Trophoblast cell (in vitro differentiated cells and primary cell): ENCODE results near the gene SMYD3.

ENCODE experiments used
- DNase-seq, 2 donors: peaks; one replicate each; pipeline ENCODE4 v3.0.0-alpha.2; 2016
- H2AFZ ChIP-seq: 2 replicates; pipeline ENCODE4 v1.6.1; 2013; ENCODE audit warnings: low read length, moderate library complexity, mild to moderate bottlenecking; ENCODE audit not compliant: insufficient read depth, poor library complexity
- H2AK5ac ChIP-seq: 2 replicates; pipeline ENCODE4 v1.6.1; 2013; ENCODE audit warnings: mild to moderate bottlenecking, low read length
- H2BK120ac ChIP-seq: 2 replicates; pipeline ENCODE4 v1.6.1; 2013; ENCODE audit warnings: low read length, mild to moderate bottlenecking, moderate library complexity; ENCODE audit not compliant: insufficient read depth, poor library complexity
- H2BK12ac ChIP-seq: 2 replicates; pipeline ENCODE4 v1.6.1; 2013; ENCODE audit warnings: mild to moderate bottlenecking, low read length, moderate library complexity
- H2BK5ac ChIP-seq: 2 replicates; pipeline ENCODE4 v1.6.1; 2013; ENCODE audit warnings: low read length, low read depth, moderate library complexity, mild to moderate bottlenecking; ENCODE audit not compliant: poor library complexity
- H3K14ac ChIP-seq: 2 replicates; pipeline ENCODE4 v1.6.1; 2013; ENCODE audit warnings: mild to moderate bottlenecking, low read length
- H3K18ac ChIP-seq: 2 replicates; pipeline ENCODE4 v1.6.1; 2013; ENCODE audit warnings: mild to moderate bottlenecking, low read length
- H3K23ac ChIP-seq: 2 replicates; pipeline ENCODE4 v1.6.1; 2013; ENCODE audit warnings: low read length
- H3K27ac ChIP-seq: 2 replicates; pipeline ENCODE4 v1.5.1; 2013; ENCODE audit warnings: low read depth, mild to moderate bottlenecking, inconsistent platforms, low read length, moderate library complexity
- H3K27me3 ChIP-seq: 2 replicates; pipeline ENCODE4 v1.6.1; 2013; ENCODE audit warnings: inconsistent platforms, mild to moderate bottlenecking, low read length, moderate library complexity; ENCODE audit not compliant: insufficient read depth
- H3K36me3 ChIP-seq, 2 experiments: 1 replicate in 1 of 2; 2 replicates in 1 of 2; pipeline ENCODE4 v1.6.1; 2013; ENCODE audit warnings: low read length in 2 of 2, mild to moderate bottlenecking in 2 of 2, moderate library complexity in 1 of 2; ENCODE audit not compliant: insufficient read depth in 2 of 2, control insufficient read depth in 1 of 2
- H3K4ac ChIP-seq: 2 replicates; pipeline ENCODE4 v1.6.1; 2013; ENCODE audit warnings: low read depth, mild to moderate bottlenecking, low read length, moderate library complexity
- H3K4me1 ChIP-seq, 2 experiments: 1 replicate in 1 of 2; 2 replicates in 1 of 2; pipeline ENCODE4 v1.6.1; 2013; ENCODE audit warnings: low read length in 2 of 2, mild to moderate bottlenecking in 2 of 2, moderate library complexity in 1 of 2; ENCODE audit not compliant: insufficient read depth in 2 of 2, control insufficient read depth in 1 of 2
- H3K4me2 ChIP-seq: 2 replicates; pipeline ENCODE4 v1.6.1; 2013; ENCODE audit warnings: inconsistent platforms, mild to moderate bottlenecking, low read length, moderate library complexity
- H3K4me3 ChIP-seq: 2 replicates; pipeline ENCODE4 v1.5.1; 2013; ENCODE audit warnings: mild to moderate bottlenecking, low read depth, low read length, inconsistent platforms
- H3K79me1 ChIP-seq: one replicate; pipeline ENCODE4 v1.6.1; 2013; ENCODE audit warnings: low read length
- H3K79me2 ChIP-seq: 2 replicates; pipeline ENCODE4 v1.6.1; 2013; ENCODE audit warnings: low read length, mild to moderate bottlenecking; ENCODE audit not compliant: control insufficient read depth, insufficient read depth, poor library complexity
- H3K9ac ChIP-seq: 2 replicates; pipeline ENCODE4 v1.6.1; 2013; ENCODE audit warnings: mild to moderate bottlenecking, low read length
- H3K9me3 ChIP-seq: 2 replicates; pipeline ENCODE4 v1.6.1; 2013; ENCODE audit warnings: low read depth, mild to moderate bottlenecking, control low read depth, inconsistent platforms, low read length; ENCODE audit not compliant: insufficient read depth
- H4K12ac ChIP-seq: 2 replicates; pipeline ENCODE4 v1.6.1; 2013; ENCODE audit warnings: low read depth, mild to moderate bottlenecking, low read length, moderate library complexity
- H4K8ac ChIP-seq: 2 replicates; pipeline ENCODE4 v1.6.1; 2013; ENCODE audit warnings: low read depth, mild to moderate bottlenecking, low read length, moderate library complexity
- H4K91ac ChIP-seq: one replicate; pipeline ENCODE4 v1.6.1; 2013; ENCODE audit warnings: low read depth, mild to moderate bottlenecking, low read length, moderate library complexity
- WGBS: extraction: QIAGEN DNeasy Blood & Tissue Kit; methylation state at CpG from one replicate; pipeline ENCODE4 v1.1.7; 2013; ENCODE audit warnings: missing lambda C conversion rate; ENCODE audit not compliant: insufficient read length, insufficient coverage; ENCODE audit errors: extremely low coverage; 5-methylcytosine and 5-hydroxymethylcytosine counted together

SMYD3 gene

GRCh38 chr1:245749053-245749452 is 758.0 kb downstream of the SMYD3 start:
- Histone ChIP-seq H4K8ac (no peak overlapping the region), H4K91ac (no peak overlapping the region), H3K27me3 (no peaks in the 10 kb centered on the region), H3K18ac (no peak overlapping the region), H3K14ac (no peak overlapping the region), H3K9me3 (no peaks in the 10 kb centered on the region), H3K4me3 (no peak overlapping the region), H3K9ac (no peak overlapping the region), H4K12ac (no peak overlapping the region), H2AK5ac (no peak overlapping the region), H3K79me1 (peaks cover 21% of the 10 kb centered on the region), H3K4me2 (no peak overlapping the region), H2BK120ac (peak overlapping the region; percentile 18), H2BK5ac (no peak overlapping the region), H2AFZ (no peak overlapping the region), H2BK12ac (no peak overlapping the region), H3K36me3 (no peaks in the 10 kb centered on the region), H3K4ac (no peak overlapping the region), H3K27ac (no peak overlapping the region), H3K23ac (no peak overlapping the region), H3K4me1 (peaks cover 22 to 23% of the 10 kb centered on the region in 2 experiments), H3K79me2 (peaks cover 4% of the 10 kb centered on the region)
- DNase-seq, result no peak
- WGBS, result no CpG with 5 or more reads among the region's 3 CpGs

GRCh38 chr1:245748646-245749045 is 758.4 kb downstream of the SMYD3 start:
- no peak overlapping the region for H2AFZ ChIP-seq
- DNase-seq, result peak in 1 of 2 donors; percentile 17
- H3K9ac ChIP-seq, result no peak overlapping the region
- no peak overlapping the region for H4K91ac ChIP-seq
- H2BK120ac ChIP-seq, result no peak overlapping the region
- no peak overlapping the region for H2BK5ac ChIP-seq
- H3K23ac ChIP-seq, result no peak overlapping the region
- no CpG with 5 or more reads among the region's 3 CpGs for WGBS
- no peak overlapping the region for H2AK5ac ChIP-seq
- no peak overlapping the region for H3K4ac ChIP-seq
- H3K79me1 ChIP-seq, result peaks cover 21% of the 10 kb centered on the region
- no peak overlapping the region for H3K18ac ChIP-seq
- no peak overlapping the region for H3K4me3 ChIP-seq
- no peak overlapping the region for H4K12ac ChIP-seq
- no peak overlapping the region for H2BK12ac ChIP-seq
- no peaks in the 10 kb centered on the region for H3K36me3 ChIP-seq
- no peaks in the 10 kb centered on the region for H3K9me3 ChIP-seq
- H4K8ac ChIP-seq, result no peak overlapping the region
- peaks cover 4% of the 10 kb centered on the region for H3K79me2 ChIP-seq
- no peak overlapping the region for H3K14ac ChIP-seq
- no peak overlapping the region for H3K4me2 ChIP-seq
- H3K27ac ChIP-seq, result no peak overlapping the region
- H3K27me3 ChIP-seq, result no peaks in the 10 kb centered on the region
- H3K4me1 ChIP-seq, result peaks cover 22 to 23% of the 10 kb centered on the region in 2 experiments

- Histone ChIP-seq H2BK5ac (no peak overlapping the region), H3K9me3 (no peaks in the 10 kb centered on the region), H2BK120ac (no peak overlapping the region), H3K4ac (no peak overlapping the region), H2AK5ac (no peak overlapping the region), H4K12ac (no peak overlapping the region), H2AFZ (no peak overlapping the region), H3K4me1 (peaks cover 19% of the 10 kb centered on the region in 2 experiments), H3K4me3 (no peak overlapping the region), H4K91ac (no peak overlapping the region), H3K36me3 (no peaks in the 10 kb centered on the region), H3K79me2 (peaks cover 4% of the 10 kb centered on the region), H3K23ac (no peak overlapping the region), H2BK12ac (no peak overlapping the region), H3K14ac (no peak overlapping the region), H3K27me3 (no peaks in the 10 kb centered on the region), H3K4me2 (no peak overlapping the region), H3K9ac (no peak overlapping the region), H3K27ac (no peak overlapping the region), H3K79me1 (peaks cover 18% of the 10 kb centered on the region), H3K18ac (no peak overlapping the region), H4K8ac (no peak overlapping the region)
- DNase-seq, result peak; percentile 18 to 45
- no CpG with 5 or more reads among the region's 10 CpGs for WGBS
These were observed 758.8 kb downstream of the SMYD3 start for GRCh38 chr1:245748240-245748639.

- Histone ChIP-seq H3K4ac (no peak overlapping the region), H2AK5ac (no peak overlapping the region), H2BK5ac (no peak overlapping the region), H4K12ac (no peak overlapping the region), H3K4me3 (no peak overlapping the region), H3K79me2 (no peaks in the 10 kb centered on the region), H2BK120ac (no peak overlapping the region), H3K4me2 (no peak overlapping the region), H3K9ac (no peak overlapping the region), H3K36me3 (no peaks in the 10 kb centered on the region), H4K91ac (no peak overlapping the region), H4K8ac (no peak overlapping the region), H3K4me1 (peaks cover 0 to 2% of the 10 kb centered on the region in 2 experiments), H2AFZ (no peak overlapping the region), H3K79me1 (no peaks in the 10 kb centered on the region), H3K14ac (no peak overlapping the region), H3K27me3 (no peaks in the 10 kb centered on the region), H3K9me3 (no peaks in the 10 kb centered on the region), H3K18ac (no peak overlapping the region), H3K23ac (no peak overlapping the region), H3K27ac (no peak overlapping the region), H2BK12ac (no peak overlapping the region)
- WGBS, result no CpG with 5 or more reads among the region's 9 CpGs
- no peak for DNase-seq
These were observed 764.2 kb downstream of the SMYD3 start for GRCh38 chr1:245742896-245743295.
